ENCODE data around the gene GAL3ST2. TPM values are rescaled to one million over a fixed set of nuclear protein-coding genes. Genes with fewer than 3 reads are reported as not detected.

Gene GAL3ST2
- total RNA-seq, 2 experiments from 2014 or later, result 1.5 to 1.9 TPM

DNA sequence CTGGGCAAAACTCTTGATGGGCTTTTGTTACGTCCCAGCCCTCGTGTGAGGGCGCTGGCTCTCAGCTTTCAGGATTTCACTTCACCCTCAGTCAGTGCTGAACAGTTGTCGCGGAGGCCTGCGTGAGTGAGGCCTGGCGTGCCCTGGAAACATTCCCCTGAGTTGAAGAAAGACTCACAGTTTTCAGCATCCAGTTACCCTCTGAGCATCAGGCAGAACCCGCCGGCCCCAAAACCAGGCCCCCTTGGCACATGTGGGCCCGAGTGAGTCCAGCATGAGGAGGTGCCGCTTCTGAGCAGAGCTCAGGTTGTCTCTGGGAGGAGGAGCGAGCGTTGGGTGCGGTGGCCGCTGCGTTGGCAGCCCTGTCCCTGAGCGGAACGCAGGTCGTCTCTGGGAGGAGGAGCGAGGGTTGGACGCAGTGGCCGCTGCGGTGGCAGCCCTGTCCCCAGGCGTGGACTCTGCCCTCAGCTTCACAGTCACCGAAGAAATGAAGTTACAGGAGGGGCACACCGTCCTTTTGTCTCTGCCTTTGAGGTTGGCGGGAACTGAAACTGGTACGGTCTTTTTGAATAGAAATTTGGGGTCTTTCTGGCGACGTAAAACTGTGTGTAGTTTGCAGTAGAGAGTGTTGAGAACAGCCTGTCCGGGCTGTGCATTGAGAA lies 32.2 kb downstream of the GAL3ST2 start, which contains the start of gene NEU4:
TSS of gene NEU4 (plus strand) at position 473 of the 662 bp plus-strand sequence. CDS start 5,292 bp downstream, outside the sequence.
- H3K36me3 Mint-ChIP-seq (ENCODE audit: low read depth), result no peaks in the 10 kb centered on the region
- no peaks in the 10 kb centered on the region for H3K9me3 Mint-ChIP-seq
- POLR2A ChIA-PET, result no interaction called here
- Histone ChIP-seq H3K4me1 (ENCODE audit: insufficient read depth, low read length) (peaks cover 22% of the 10 kb centered on the region), H3K36me3 (ENCODE audit: insufficient read depth, low read length) (no peaks in the 10 kb centered on the region), H3K27ac (ENCODE audit: low read depth in 1 of 2, low read length in 2 of 2) (no peak within 1 kb of the TSS), H3K27me3 (ENCODE audit: control insufficient read depth in 1 of 2, insufficient read depth in 2 of 2, low read length in 2 of 2) (peaks cover 0 to 8% of the 10 kb centered on the region in 2 experiments), H3K4me3 (ENCODE audit: low read length) (no peak within 1 kb of the TSS), H3K9me3 (ENCODE audit: control insufficient read depth in 1 of 2, insufficient read depth in 1 of 2, low read length in 2 of 2) (no peaks in the 10 kb centered on the region)
- ATAC-seq (ENCODE audit: poor library complexity) (no peak), DNase-seq (no peak)
- CTCF ChIA-PET, result no interaction called here
- intact Hi-C loops (cut with DNase I, micrococcal nuclease), result no loop called here
- H3K4me1 Mint-ChIP-seq (ENCODE audit: low read depth), result peaks cover 5% of the 10 kb centered on the region
- peak within 1 kb of the TSS; percentile 30 for H3K4me3 Mint-ChIP-seq
- H3K27me3 Mint-ChIP-seq, result peaks cover 15% of the 10 kb centered on the region
- TF ChIP-seq, protein P1, sequence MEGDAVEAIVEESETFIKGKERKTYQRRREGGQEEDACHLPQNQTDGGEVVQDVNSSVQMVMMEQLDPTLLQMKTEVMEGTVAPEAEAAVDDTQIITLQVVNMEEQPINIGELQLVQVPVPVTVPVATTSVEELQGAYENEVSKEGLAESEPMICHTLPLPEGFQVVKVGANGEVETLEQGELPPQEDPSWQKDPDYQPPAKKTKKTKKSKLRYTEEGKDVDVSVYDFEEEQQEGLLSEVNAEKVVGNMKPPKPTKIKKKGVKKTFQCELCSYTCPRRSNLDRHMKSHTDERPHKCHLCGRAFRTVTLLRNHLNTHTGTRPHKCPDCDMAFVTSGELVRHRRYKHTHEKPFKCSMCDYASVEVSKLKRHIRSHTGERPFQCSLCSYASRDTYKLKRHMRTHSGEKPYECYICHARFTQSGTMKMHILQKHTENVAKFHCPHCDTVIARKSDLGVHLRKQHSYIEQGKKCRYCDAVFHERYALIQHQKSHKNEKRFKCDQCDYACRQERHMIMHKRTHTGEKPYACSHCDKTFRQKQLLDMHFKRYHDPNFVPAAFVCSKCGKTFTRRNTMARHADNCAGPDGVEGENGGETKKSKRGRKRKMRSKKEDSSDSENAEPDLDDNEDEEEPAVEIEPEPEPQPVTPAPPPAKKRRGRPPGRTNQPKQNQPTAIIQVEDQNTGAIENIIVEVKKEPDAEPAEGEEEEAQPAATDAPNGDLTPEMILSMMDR (IDR thresholded peaks at IDR 0.05), result no peak
- no peak within 1 kb of the TSS for H3K27ac Mint-ChIP-seq

DNA sequence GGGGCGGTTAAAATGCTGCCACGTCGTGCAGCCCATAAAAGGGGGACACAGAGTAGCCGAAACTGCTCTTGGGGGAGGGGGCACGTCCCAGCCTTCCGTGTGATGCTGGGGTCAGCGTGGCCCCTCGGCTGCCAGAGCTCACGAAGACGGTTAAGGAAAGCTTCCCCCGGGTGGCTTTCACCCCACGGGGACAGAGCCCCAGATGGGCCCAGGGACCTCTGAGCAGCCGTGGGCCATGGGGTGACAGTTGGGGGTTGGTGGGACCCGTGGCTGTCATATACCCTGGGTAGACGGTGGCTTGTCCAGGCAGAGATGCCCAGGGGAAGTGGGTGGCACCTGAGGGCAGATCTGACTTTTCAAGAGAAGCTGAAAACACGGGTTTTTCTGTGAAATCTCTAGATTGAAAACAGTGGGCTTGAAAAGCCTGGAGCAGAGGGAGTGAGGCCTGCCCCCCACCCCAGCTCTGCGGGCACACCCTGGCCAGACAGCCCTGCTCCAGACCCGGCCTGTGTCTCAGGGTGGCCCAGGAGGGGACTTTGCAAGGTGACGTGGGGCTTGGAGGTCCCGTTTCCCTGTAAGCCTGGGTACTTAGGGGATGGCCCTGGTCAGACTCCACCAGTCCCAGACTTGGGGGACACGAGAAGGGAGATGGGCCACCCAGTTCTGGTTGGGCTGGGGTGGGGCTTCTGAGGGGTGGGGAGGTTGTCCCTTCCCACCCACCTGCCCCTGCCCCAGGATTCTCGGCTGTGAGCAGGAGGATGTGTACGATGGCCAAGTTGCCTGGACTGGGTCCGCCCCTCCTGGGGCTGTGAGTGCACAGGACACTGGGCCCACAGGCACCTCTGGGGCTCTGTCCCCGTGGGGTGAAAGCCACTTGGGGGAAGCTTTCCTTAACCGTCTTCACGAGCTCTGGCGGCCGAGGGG lies 33.0 kb downstream of the GAL3ST2 start:
- POLR2A ChIA-PET, result no interaction called here
- ATAC-seq (ENCODE audit: poor library complexity) (no peak), DNase-seq (no peak)
- intact Hi-C loops (cut with DNase I, micrococcal nuclease), result loop anchor here in 1 of 2 experiments (10.0 kb wide), 1 partner anchor 55 kb away; the partner anchor contains the start of gene RTP5
- Histone ChIP-seq H3K27ac (ENCODE audit: low read depth in 1 of 2, low read length in 2 of 2) (no peak overlapping the region), H3K4me1 (ENCODE audit: insufficient read depth, low read length) (peaks cover 20% of the 10 kb centered on the region), H3K4me3 (ENCODE audit: low read length) (no peak overlapping the region), H3K9me3 (ENCODE audit: control insufficient read depth in 1 of 2, insufficient read depth in 1 of 2, low read length in 2 of 2) (no peaks in the 10 kb centered on the region), H3K27me3 (ENCODE audit: control insufficient read depth in 1 of 2, insufficient read depth in 2 of 2, low read length in 2 of 2) (peaks cover 0 to 2% of the 10 kb centered on the region in 2 experiments), H3K36me3 (ENCODE audit: insufficient read depth, low read length) (no peaks in the 10 kb centered on the region)
- TF ChIP-seq, protein P1 (IDR thresholded peaks at IDR 0.05), result no peak
- H3K36me3 Mint-ChIP-seq (ENCODE audit: low read depth), result no peaks in the 10 kb centered on the region
- H3K4me3 Mint-ChIP-seq, result no peak overlapping the region
- peaks cover 5% of the 10 kb centered on the region for H3K4me1 Mint-ChIP-seq (ENCODE audit: low read depth)
- H3K27ac Mint-ChIP-seq, result no peak overlapping the region
- no peaks in the 10 kb centered on the region for H3K9me3 Mint-ChIP-seq
- H3K27me3 Mint-ChIP-seq, result peaks cover 15% of the 10 kb centered on the region
- CTCF ChIA-PET, result no interaction called here

DNA sequence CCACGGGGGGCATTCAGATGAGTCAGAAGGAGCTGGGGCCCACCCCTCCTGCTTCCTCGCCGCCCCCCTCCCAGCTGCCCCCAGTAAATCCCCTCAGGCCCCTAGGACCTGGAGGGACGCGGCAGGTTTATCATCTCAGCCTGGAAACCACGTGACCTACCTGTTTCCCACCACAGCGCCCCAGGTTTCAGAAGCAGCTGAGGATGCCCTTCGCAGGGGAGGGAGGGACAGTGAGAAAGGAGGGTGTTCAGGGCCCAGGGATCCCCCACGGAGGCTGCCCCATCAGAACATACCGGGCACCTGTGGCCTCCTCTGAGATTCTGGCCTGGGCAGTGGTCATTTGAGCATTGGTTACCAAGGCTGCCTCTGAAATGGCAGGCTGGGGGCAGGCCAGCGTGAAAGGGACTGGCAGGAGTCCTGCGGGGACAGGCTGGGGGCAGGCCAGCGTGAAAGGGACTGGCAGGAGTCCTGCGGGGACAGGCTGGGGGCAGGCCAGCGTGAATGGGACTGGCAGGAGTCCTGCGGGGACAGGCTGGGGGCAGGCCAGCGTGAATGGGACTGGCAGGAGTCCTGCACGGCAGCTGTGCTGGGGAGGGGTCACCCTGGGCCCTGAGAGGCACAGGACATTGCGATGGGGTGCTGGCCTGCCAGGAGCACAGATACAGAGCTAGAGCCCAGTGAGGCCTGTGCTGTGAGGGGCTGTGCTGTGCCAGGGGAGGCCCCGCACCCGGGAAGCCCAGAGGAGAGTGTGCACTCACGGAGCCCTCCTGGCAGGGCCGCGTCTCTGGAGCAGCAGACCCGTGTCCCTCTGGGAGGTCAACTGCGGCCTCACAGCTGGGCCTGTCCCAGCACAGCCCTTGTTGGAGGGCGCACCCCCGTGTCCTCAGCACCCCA lies 33.9 kb downstream of the GAL3ST2 start:
- Histone ChIP-seq H3K27ac (ENCODE audit: low read depth in 1 of 2, low read length in 2 of 2) (no peak overlapping the region), H3K4me3 (ENCODE audit: low read length) (no peak overlapping the region), H3K36me3 (ENCODE audit: insufficient read depth, low read length) (no peaks in the 10 kb centered on the region), H3K4me1 (ENCODE audit: insufficient read depth, low read length) (peaks cover 15% of the 10 kb centered on the region), H3K9me3 (ENCODE audit: control insufficient read depth in 1 of 2, insufficient read depth in 1 of 2, low read length in 2 of 2) (no peaks in the 10 kb centered on the region), H3K27me3 (ENCODE audit: control insufficient read depth in 1 of 2, insufficient read depth in 2 of 2, low read length in 2 of 2) (no peaks in the 10 kb centered on the region)
- TF ChIP-seq, protein P1 (IDR thresholded peaks at IDR 0.05), result no peak
- no peak for ATAC-seq (ENCODE audit: poor library complexity)
- CTCF ChIA-PET, result no interaction called here
- H3K27me3 Mint-ChIP-seq, result peaks cover 11% of the 10 kb centered on the region
- H3K27ac Mint-ChIP-seq, result no peak overlapping the region
- intact Hi-C loops (cut with DNase I, micrococcal nuclease), result loop anchor here in 1 of 2 experiments (10.0 kb wide), 1 partner anchor 54 kb away; the partner anchor contains the start of gene RTP5
- H3K36me3 Mint-ChIP-seq (ENCODE audit: low read depth), result no peaks in the 10 kb centered on the region
- no peaks in the 10 kb centered on the region for H3K9me3 Mint-ChIP-seq
- POLR2A ChIA-PET, result no interaction called here
- H3K4me3 Mint-ChIP-seq, result no peak overlapping the region
- peaks cover 5% of the 10 kb centered on the region for H3K4me1 Mint-ChIP-seq (ENCODE audit: low read depth)
- DNase-seq, result peak in 1 of 14 experiments; percentile 21
